DND-41 (cell line): ENCODE measurements around the gene PPM1N.

Experiments used
- ATAC-seq: fragments of 200-7000 bp; cut with Tn5 transposase; 3 replicates; pipeline ENCODE4 v1.9.1; 2021; ENCODE audit warnings: low read depth; ENCODE audit not compliant: insufficient read depth
- DNase-seq: peaks from one replicate; pipeline ENCODE4 v3.0.0-alpha.2; 2020
- H2AFZ ChIP-seq: 2 replicates; pipeline ENCODE4 v1.6.0; 2012; ENCODE audit warnings: low read depth, low read length
- H3K27ac ChIP-seq: 2 replicates; pipeline ENCODE4 v1.5.1; 2012; ENCODE audit warnings: low read length, inconsistent platforms
- H3K27me3 ChIP-seq: fragments of 200-600 bp; sonication (generic); 2 replicates; pipeline ENCODE4 v1.6.0; 2012; ENCODE audit warnings: low read length, mild to moderate bottlenecking, inconsistent platforms; ENCODE audit not compliant: insufficient read depth, poor library complexity
- H3K36me3 ChIP-seq: 2 replicates; pipeline ENCODE4 v1.5.1; 2012; ENCODE audit warnings: low read length, inconsistent platforms; ENCODE audit not compliant: insufficient read depth
- H3K4me1 ChIP-seq: 2 replicates; pipeline ENCODE4 v1.5.1; 2012; ENCODE audit warnings: mild to moderate bottlenecking, low read length; ENCODE audit not compliant: insufficient read depth
- H3K4me2 ChIP-seq: 2 replicates; pipeline ENCODE4 v1.6.0; 2012; ENCODE audit warnings: mild to moderate bottlenecking, moderate library complexity, low read length, inconsistent platforms; ENCODE audit not compliant: insufficient read depth
- H3K4me3 ChIP-seq, 2 experiments: fragments of 200-600 bp in 1 of 2; shearing (Covaris generic) in 1 of 2; 2 replicates each; pipeline ENCODE4 v1.5.1; 2012 to 2016; ENCODE audit warnings: inconsistent platforms in 2 of 2, low read length in 2 of 2, mild to moderate bottlenecking in 2 of 2, low read depth in 1 of 2, moderate library complexity in 1 of 2
- H3K79me2 ChIP-seq: 2 replicates; pipeline ENCODE4 v1.6.0; 2012; ENCODE audit warnings: low read length, inconsistent platforms; ENCODE audit not compliant: insufficient read depth
- H3K9ac ChIP-seq: 2 replicates; pipeline ENCODE4 v1.6.0; 2012; ENCODE audit warnings: low read depth, mild to moderate bottlenecking, inconsistent platforms, low read length, moderate library complexity
- H3K9me3 ChIP-seq: 2 replicates; pipeline ENCODE4 v1.5.1; 2012; ENCODE audit warnings: low read length, moderate library complexity, mild to moderate bottlenecking, inconsistent platforms; ENCODE audit not compliant: insufficient read depth, severe bottlenecking
- H4K20me1 ChIP-seq: 2 replicates; pipeline ENCODE4 v1.6.0; 2012; ENCODE audit warnings: low read length; ENCODE audit not compliant: insufficient read depth
- CTCF ChIP-seq: IDR thresholded peaks from 2 replicates; pipeline ENCODE4 v1.5.1; 2012; ENCODE audit warnings: borderline replicate concordance, low read length, moderate library complexity, mild to moderate bottlenecking; ENCODE audit not compliant: poor library complexity, severe bottlenecking; ENCODE audit errors: extremely low read depth
- EZH2 ChIP-seq: IDR thresholded peaks from 3 replicates; pipeline ENCODE4 v1.6.1; 2012; ENCODE audit warnings: borderline replicate concordance, low read depth, mild to moderate bottlenecking, moderate library complexity, low read length, inconsistent platforms; ENCODE audit not compliant: severe bottlenecking

Gene PPM1N

DNA sequence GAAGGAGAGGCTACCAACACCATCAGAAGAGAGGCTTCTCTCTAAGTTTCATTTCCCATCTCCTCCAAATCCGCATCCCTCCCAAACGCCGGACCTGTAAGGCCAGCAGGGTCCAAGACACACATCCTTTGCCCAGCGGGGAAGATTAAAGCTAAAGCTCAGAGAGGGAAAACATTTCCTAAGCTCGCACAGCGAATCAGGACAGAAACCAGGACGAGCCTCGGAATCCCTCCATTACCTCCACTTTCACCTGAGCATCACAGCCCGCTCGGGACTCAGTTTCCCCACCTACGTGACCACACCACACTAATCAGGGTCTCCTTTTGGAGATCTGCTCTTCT is 31.2 kb upstream of the PPM1N start:
- Histone ChIP-seq H3K27ac (no peak overlapping the region), H2AFZ (peak overlapping the region; percentile 36; the same call in 1 of the 2 replicates), H3K36me3 (no peaks in the 10 kb centered on the region), H3K4me3 (peak overlapping the region; percentile 15 to 88; a peak in 3 of 4 replicates), H3K4me2 (peak overlapping the region; percentile 99), H3K9me3 (no peaks in the 10 kb centered on the region), H3K27me3 (peaks cover 5% of the 10 kb centered on the region), H3K9ac (peak overlapping the region; percentile 43), H3K4me1 (peaks cover 36% of the 10 kb centered on the region), H3K79me2 (no peaks in the 10 kb centered on the region), H4K20me1 (peaks cover 14% of the 10 kb centered on the region)
- TF ChIP-seq CTCF = peak; percentile 43
- TF ChIP-seq EZH2 = no peak
- ATAC-seq (no peak), DNase-seq (no peak)

- ATAC-seq = peak; percentile 18; the same call in 1 of the 3 replicates
Measured at GRCh38 chr19:45467456-45468158, 30.6 kb upstream of the PPM1N start, which contains the start of gene FOSB. TSS of gene FOSB (plus strand) at chr19:45467996. CDS start at chr19:45468587, 591 bp downstream.

DNA sequence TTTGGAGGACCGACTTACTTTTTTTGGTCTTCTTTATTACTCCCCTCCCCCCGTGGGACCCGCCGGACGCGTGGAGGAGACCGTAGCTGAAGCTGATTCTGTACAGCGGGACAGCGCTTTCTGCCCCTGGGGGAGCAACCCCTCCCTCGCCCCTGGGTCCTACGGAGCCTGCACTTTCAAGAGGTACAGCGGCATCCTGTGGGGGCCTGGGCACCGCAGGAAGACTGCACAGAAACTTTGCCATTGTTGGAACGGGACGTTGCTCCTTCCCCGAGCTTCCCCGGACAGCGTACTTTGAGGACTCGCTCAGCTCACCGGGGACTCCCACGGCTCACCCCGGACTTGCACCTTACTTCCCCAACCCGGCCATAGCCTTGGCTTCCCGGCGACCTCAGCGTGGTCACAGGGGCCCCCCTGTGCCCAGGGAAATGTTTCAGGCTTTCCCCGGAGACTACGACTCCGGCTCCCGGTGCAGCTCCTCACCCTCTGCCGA is 30.0 kb upstream of the PPM1N start:
- ATAC-seq = no peak
- H3K27me3 ChIP-seq = peaks cover 5% of the 10 kb centered on the region
- TF ChIP-seq EZH2 (no peak), CTCF (no peak)
- peaks cover 36% of the 10 kb centered on the region for H3K4me1 ChIP-seq
- no peak overlapping the region for H3K27ac ChIP-seq
- H3K9ac ChIP-seq = peak overlapping the region; percentile 58; the same call in 1 of the 2 replicates
- no peaks in the 10 kb centered on the region for H3K79me2 ChIP-seq
- H3K4me3 ChIP-seq = peak overlapping the region in 1 of 2 experiments; percentile 88; a peak in 3 of 4 replicates
- H3K36me3 ChIP-seq = no peaks in the 10 kb centered on the region
- no peak overlapping the region for H2AFZ ChIP-seq
- DNase-seq = no peak
- H4K20me1 ChIP-seq = peaks cover 14% of the 10 kb centered on the region
- no peaks in the 10 kb centered on the region for H3K9me3 ChIP-seq
- H3K4me2 ChIP-seq = peak overlapping the region; percentile 99

More at GRCh38 chr19:45467456-45468158, 30.6 kb upstream of the PPM1N start, which contains the start of gene FOSB:
- Histone ChIP-seq H4K20me1 (peaks cover 14% of the 10 kb centered on the region), H3K4me1 (peaks cover 36% of the 10 kb centered on the region), H3K36me3 (no peaks in the 10 kb centered on the region), H3K27me3 (peaks cover 5% of the 10 kb centered on the region), H3K4me3 (peak within 1 kb of the TSS; percentile 33 to 88; a peak in 3 of 4 replicates), H3K79me2 (no peaks in the 10 kb centered on the region), H3K9me3 (no peaks in the 10 kb centered on the region), H2AFZ (peak within 1 kb of the TSS; percentile 86), H3K9ac (peak within 1 kb of the TSS; percentile 58), H3K27ac (peak within 1 kb of the TSS; percentile 32; the same call in 1 of the 2 replicates), H3K4me2 (peak within 1 kb of the TSS; percentile 99)
- TF ChIP-seq CTCF = no peak
- no peak for TF ChIP-seq EZH2
- peak; percentile 90 for DNase-seq
